HepG2 (cell line): ENCODE measurements around the gene SHOX. TPM values are rescaled to one million over a fixed set of nuclear protein-coding genes. Genes with fewer than 3 reads are reported as not detected.

Experiments used
- ATAC-seq: fragments of 200-7000 bp; cut with Tn5 transposase; 3 replicates; pipeline ENCODE4 v1.9.1; 2020; ENCODE audit warnings: mild to moderate bottlenecking, moderate library complexity
- BruUV-seq: library from RNA; stranded (reverse); fragments of 400-500 nt; replicated peaks from 2 replicates; lab custom pipeline; 2021; lab: Mats Ljungman, UMichigan
- CTCF ChIA-PET: fragments of 300-600 bp; formaldehyde crosslinking; extraction: SDS; loops from one replicate; lab custom pipeline; 2021; ENCODE audit warnings: low total read pairs, inconsistent platforms, low intra/inter-chr PET ratio; lab: Yijun Ruan, JAX
- POLR2A ChIA-PET: fragments of 350-600 bp; sonication (Branson Sonifier 250); formaldehyde crosslinking; loops from one replicate; lab custom pipeline; 2020; ENCODE audit warnings: antibody characterized with exemption, inconsistent platforms; lab: Yijun Ruan, JAX
- DNase-seq: peaks from one replicate; pipeline ENCODE4 v3.0.0-alpha.2; 2015; ENCODE audit warnings: low spot score
- FAIRE-seq: peaks from 3 replicates; lab custom pipeline; 2011; peaks lifted over from hg19 to GRCh38; lab: Jason Lieb, UNC
- H2AFZ ChIP-seq: one replicate; pipeline ENCODE4 v1.6.1; 2011; ENCODE audit warnings: low read length, inconsistent platforms
- H3K27ac ChIP-seq: fragments of 300-600 bp; 3 replicates; pipeline ENCODE4 v1.8.0; 2011; ENCODE audit warnings: mixed run types, mild to moderate bottlenecking, mixed read lengths, low read length, inconsistent platforms; ENCODE audit not compliant: insufficient read depth; ENCODE audit errors: extremely low read length
- H3K27me3 ChIP-seq, 2 experiments: fragments of 200-600 bp in 1 of 2; 2 replicates in 1 of 2; 3 replicates in 1 of 2; pipeline versions ENCODE4 v1.6.0 to v1.8.0; 2011; ENCODE audit warnings: low read length in 2 of 2, mild to moderate bottlenecking in 2 of 2, moderate library complexity in 2 of 2, inconsistent platforms in 1 of 2; ENCODE audit not compliant: insufficient read depth in 2 of 2, control insufficient read depth in 1 of 2
- H3K36me3 ChIP-seq, 2 experiments: fragments of 200-600 bp in 1 of 2; replicated peaks in 1 of 2; 2 replicates in 1 of 2; 3 replicates in 1 of 2; pipeline versions ENCODE4 v1.5.1 to v1.8.0; 2011; ENCODE audit warnings: low read length in 2 of 2, inconsistent platforms in 1 of 2; ENCODE audit not compliant: insufficient read depth in 2 of 2, control insufficient read depth in 1 of 2
- H3K4me1 ChIP-seq: 2 replicates; pipeline ENCODE4 v1.5.1; 2012; ENCODE audit warnings: low read length, inconsistent platforms; ENCODE audit not compliant: insufficient read depth
- H3K4me2 ChIP-seq: 2 replicates; pipeline ENCODE4 v1.6.0; 2011; ENCODE audit warnings: low read depth, low read length, inconsistent platforms
- H3K4me3 ChIP-seq, 3 experiments: fragments of 200-600 bp in 1 of 3; sonication (generic), shearing (Covaris generic) in 1 of 3; replicated peaks in 1 of 3; 2 replicates each; pipeline ENCODE4 v1.5.1; 2011 to 2016; ENCODE audit warnings: low read length in 3 of 3, inconsistent platforms in 2 of 3, low read depth in 2 of 3, mild to moderate bottlenecking in 2 of 3, control low read depth in 1 of 3, mixed read lengths in 1 of 3; ENCODE audit not compliant: insufficient read depth in 1 of 3
- H3K79me2 ChIP-seq: one replicate; pipeline ENCODE4 v1.6.1; 2011; ENCODE audit warnings: low read length, inconsistent platforms; ENCODE audit not compliant: insufficient read depth
- H3K9ac ChIP-seq: 2 replicates; pipeline ENCODE4 v1.6.0; 2011; ENCODE audit warnings: mild to moderate bottlenecking, low read depth, low read length, inconsistent platforms; ENCODE audit not compliant: insufficient read depth
- H3K9me3 ChIP-seq: 2 replicates; pipeline ENCODE4 v1.5.1; 2012; ENCODE audit warnings: mild to moderate bottlenecking, low read length
- H4K20me1 ChIP-seq: 2 replicates; pipeline ENCODE4 v1.6.0; 2011; ENCODE audit warnings: inconsistent platforms, mild to moderate bottlenecking, low read length, moderate library complexity; ENCODE audit not compliant: insufficient read depth
- ARNT ChIP-seq: fragments of 450-650 bp; IDR thresholded peaks from 2 replicates; pipeline ENCODE4 v1.6.1; 2017
- ATAD3A ChIP-seq: sonication (generic); formaldehyde crosslinking; IDR thresholded peaks from 2 replicates; pipeline ENCODE4 v1.4.0; 2020; ENCODE audit warnings: missing genetic modification reagents
- CBX1 ChIP-seq: IDR thresholded peaks from one replicate; pipeline ENCODE4 v1.6.1; 2016; ENCODE audit warnings: antibody characterized with exemption, low read depth
- HNF4A ChIP-seq: sonication (generic); formaldehyde crosslinking; IDR thresholded peaks from 2 replicates; pipeline ENCODE4 v1.4.0; 2020; ENCODE audit warnings: missing genetic modification reagents
- KMT2B ChIP-seq: IDR thresholded peaks from 2 replicates; pipeline ENCODE4 v1.6.1; 2016; ENCODE audit warnings: missing genetic modification reagents, missing compliant biosample characterization
- POLR2AphosphoS5 ChIP-seq: IDR thresholded peaks from 2 replicates; pipeline ENCODE4 v1.6.1; 2012; ENCODE audit warnings: low read depth, low read length
- RBAK ChIP-seq: sonication (generic); formaldehyde crosslinking; IDR thresholded peaks from 2 replicates; pipeline ENCODE4 v1.5.1; 2020; ENCODE audit warnings: mild to moderate bottlenecking, missing genetic modification reagents
- ZFP82 ChIP-seq: sonication (generic); formaldehyde crosslinking; IDR thresholded peaks from 2 replicates; pipeline ENCODE4 v1.5.1; 2020; ENCODE audit warnings: mild to moderate bottlenecking, missing genetic modification reagents, borderline replicate concordance
- ZNF260 ChIP-seq: sonication (generic); formaldehyde crosslinking; IDR thresholded peaks from 2 replicates; pipeline ENCODE4 v1.4.0; 2020; ENCODE audit warnings: missing genetic modification reagents, low read depth, mild to moderate bottlenecking, borderline replicate concordance
- ZNF556 ChIP-seq: sonication (generic); formaldehyde crosslinking; IDR thresholded peaks from 2 replicates; pipeline ENCODE4 v1.4.0; 2020; ENCODE audit warnings: mild to moderate bottlenecking, missing genetic modification reagents, borderline replicate concordance
- ZSCAN20 ChIP-seq: sonication (generic); formaldehyde crosslinking; IDR thresholded peaks from 2 replicates; pipeline ENCODE4 v1.4.0; 2020; ENCODE audit warnings: missing genetic modification reagents, mild to moderate bottlenecking, borderline replicate concordance
- WGBS: methylation state at CpG from one replicate; pipeline ENCODE4 v1.1.6; 2017; ENCODE audit warnings: low lambda C conversion rate; 5-methylcytosine and 5-hydroxymethylcytosine counted together
- in situ Hi-C: cut with HindIII; loops from 2 replicates; pipeline ENCODE4 v1.10.0; 2017; ENCODE audit warnings: low pct_unique_long_range_greater_than_20kb; ENCODE audit not compliant: extremely low pct_ligation_motif_present
- intact Hi-C: fragments of 100-400 bp; cut with micrococcal nuclease; formaldehyde crosslinking; loops from one replicate; pipeline ENCODE4 v1.10.0; 2022; ENCODE audit not compliant: unreplicated experiment
- polyA plus RNA-seq, 8 experiments: library from polyadenylated mRNA; depleted of rRNA in 3 of 8; stranded (reverse) in 7 of 8; unstranded in 1 of 8; fragments of >200 nt; fragmentation: Illumina TruSeq in 4 of 8; extraction: Trizol in 4 of 8; gene quantifications; 2 replicates each; pipeline versions ENCODE4 v1.2.1 to v1.2.3, GENCODE V29; 2011 to 2016; ENCODE audit warnings: low read depth in 4 of 8, missing spikeins in 1 of 8, mixed read lengths in 1 of 8; ENCODE audit not compliant: insufficient read depth in 1 of 8
- total RNA-seq, 5 experiments: library from RNA; depleted of rRNA; stranded (reverse); fragments of >200 nt; fragmentation: Illumina TruSeq; extraction: Trizol; gene quantifications; 2 replicates each; pipeline ENCODE4 v1.2.3, GENCODE V29; 2016; ENCODE audit warnings: low read depth in 1 of 5
- TF ChIP-seq, protein P1 (sequence below): sonication (generic); formaldehyde crosslinking; IDR thresholded peaks from 2 replicates; pipeline ENCODE4 v1.4.0; 2020; ENCODE audit warnings: missing genetic modification reagents; ENCODE audit errors: not compliant biosample characterization
- TF ChIP-seq, protein P2 (sequence below): sonication (generic); formaldehyde crosslinking; IDR thresholded peaks from 2 replicates; pipeline ENCODE4 v1.4.0; 2020; ENCODE audit warnings: missing genetic modification reagents
- TF ChIP-seq, protein P3 (sequence below): sonication (generic); formaldehyde crosslinking; IDR thresholded peaks from 2 replicates; pipeline ENCODE4 v1.9.0; 2022; ENCODE audit warnings: missing genetic modification reagents, mild to moderate bottlenecking, borderline replicate concordance

Gene SHOX
- total and polyA plus RNA-seq, 2 of the 13 experiments (the other 11 are each of a cell fraction or from before 2014, with no cell fraction given) = not detected

DNA sequence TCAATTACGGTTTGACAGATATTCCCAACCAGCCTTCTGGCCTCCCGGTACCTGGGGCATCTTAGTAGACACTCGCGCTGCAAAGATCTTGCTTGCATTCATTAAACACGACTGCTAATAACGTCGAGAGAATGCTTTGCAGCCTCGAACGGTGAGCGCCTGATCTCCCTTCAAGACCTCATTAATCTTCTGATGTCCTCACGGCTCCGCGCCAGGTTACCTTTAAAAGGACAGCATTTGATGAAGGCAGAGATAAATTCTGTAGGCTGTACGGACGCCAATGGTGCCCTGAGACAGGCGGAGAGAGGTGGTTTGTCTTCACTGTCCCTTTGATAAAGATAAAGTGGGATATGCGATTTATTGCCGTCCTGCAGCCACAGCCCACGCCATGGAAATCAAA lies 64.2 kb downstream of the SHOX start (continued):
- TF ChIP-seq KMT2B = no peak
- TF ChIP-seq, all 625 proteins: peak for 0

DNA sequence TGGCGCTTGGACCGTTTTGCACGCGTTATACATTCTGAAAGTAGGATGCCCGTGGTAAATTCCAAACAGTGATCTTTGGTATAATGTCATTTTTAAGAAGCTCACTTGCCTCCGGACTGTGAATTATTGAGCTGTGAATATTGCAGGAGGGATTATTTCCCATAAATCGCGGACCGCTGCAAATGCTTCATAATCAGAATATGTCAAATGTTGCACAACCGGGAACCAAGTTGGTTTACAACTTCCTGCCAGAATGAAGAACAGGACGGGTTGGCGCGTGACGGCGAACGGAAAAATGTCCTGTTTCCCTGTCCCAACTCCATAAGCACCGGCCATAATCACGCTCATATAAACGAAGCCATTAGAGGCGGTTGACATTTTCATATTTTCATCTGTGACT lies 67.6 kb downstream of the SHOX start:
- H3K4me2 ChIP-seq = no peak overlapping the region
- ATAC-seq = no peak
- no peaks in the 10 kb centered on the region for H3K27me3 ChIP-seq
- ChIA-PET POLR2A (no interaction called here), CTCF (no interaction called here)
- H3K9ac ChIP-seq = no peak overlapping the region
- FAIRE-seq = no peak
- no peak for DNase-seq
- no peak overlapping the region for H2AFZ ChIP-seq
- WGBS = 75% methylated on average over 20 of the region's 20 CpGs
- no peaks in the 10 kb centered on the region for H3K36me3 ChIP-seq
- in situ Hi-C loops = no loop called here
- TF ChIP-seq POLR2AphosphoS5 (no peak), ZNF260 (CRISPR knock-in tag) (no peak), ARNT (no peak), ZNF556 (CRISPR knock-in tag) (no peak), ATAD3A (no peak), ZFP82 (no peak), HNF4A (CRISPR knock-in tag) (no peak), ZSCAN20 (CRISPR knock-in tag) (no peak), RBAK (CRISPR knock-in tag) (no peak), CBX1 (no peak)
- TF ChIP-seq, protein P1, sequence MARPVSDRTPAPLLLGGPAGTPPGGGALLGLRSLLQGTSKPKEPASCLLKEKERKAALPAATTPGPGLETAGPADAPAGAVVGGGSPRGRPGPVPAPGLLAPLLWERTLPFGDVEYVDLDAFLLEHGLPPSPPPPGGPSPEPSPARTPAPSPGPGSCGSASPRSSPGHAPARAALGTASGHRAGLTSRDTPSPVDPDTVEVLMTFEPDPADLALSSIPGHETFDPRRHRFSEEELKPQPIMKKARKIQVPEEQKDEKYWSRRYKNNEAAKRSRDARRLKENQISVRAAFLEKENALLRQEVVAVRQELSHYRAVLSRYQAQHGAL (CRISPR knock-in tag) = no peak
- TF ChIP-seq, protein P2, sequence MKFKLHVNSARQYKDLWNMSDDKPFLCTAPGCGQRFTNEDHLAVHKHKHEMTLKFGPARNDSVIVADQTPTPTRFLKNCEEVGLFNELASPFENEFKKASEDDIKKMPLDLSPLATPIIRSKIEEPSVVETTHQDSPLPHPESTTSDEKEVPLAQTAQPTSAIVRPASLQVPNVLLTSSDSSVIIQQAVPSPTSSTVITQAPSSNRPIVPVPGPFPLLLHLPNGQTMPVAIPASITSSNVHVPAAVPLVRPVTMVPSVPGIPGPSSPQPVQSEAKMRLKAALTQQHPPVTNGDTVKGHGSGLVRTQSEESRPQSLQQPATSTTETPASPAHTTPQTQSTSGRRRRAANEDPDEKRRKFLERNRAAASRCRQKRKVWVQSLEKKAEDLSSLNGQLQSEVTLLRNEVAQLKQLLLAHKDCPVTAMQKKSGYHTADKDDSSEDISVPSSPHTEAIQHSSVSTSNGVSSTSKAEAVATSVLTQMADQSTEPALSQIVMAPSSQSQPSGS (CRISPR knock-in tag) = no peak
- TF ChIP-seq, protein P3, sequence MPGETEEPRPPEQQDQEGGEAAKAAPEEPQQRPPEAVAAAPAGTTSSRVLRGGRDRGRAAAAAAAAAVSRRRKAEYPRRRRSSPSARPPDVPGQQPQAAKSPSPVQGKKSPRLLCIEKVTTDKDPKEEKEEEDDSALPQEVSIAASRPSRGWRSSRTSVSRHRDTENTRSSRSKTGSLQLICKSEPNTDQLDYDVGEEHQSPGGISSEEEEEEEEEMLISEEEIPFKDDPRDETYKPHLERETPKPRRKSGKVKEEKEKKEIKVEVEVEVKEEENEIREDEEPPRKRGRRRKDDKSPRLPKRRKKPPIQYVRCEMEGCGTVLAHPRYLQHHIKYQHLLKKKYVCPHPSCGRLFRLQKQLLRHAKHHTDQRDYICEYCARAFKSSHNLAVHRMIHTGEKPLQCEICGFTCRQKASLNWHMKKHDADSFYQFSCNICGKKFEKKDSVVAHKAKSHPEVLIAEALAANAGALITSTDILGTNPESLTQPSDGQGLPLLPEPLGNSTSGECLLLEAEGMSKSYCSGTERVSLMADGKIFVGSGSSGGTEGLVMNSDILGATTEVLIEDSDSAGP (CRISPR knock-in tag) = no peak
- H3K27ac ChIP-seq = no peak overlapping the region
- no TSS peak for BruUV-seq
- H3K9me3 ChIP-seq = no peaks in the 10 kb centered on the region
- no peaks in the 10 kb centered on the region for H4K20me1 ChIP-seq
- no peaks in the 10 kb centered on the region for H3K79me2 ChIP-seq
- H3K4me1 ChIP-seq = no peaks in the 10 kb centered on the region
- no peak overlapping the region for H3K4me3 ChIP-seq
- intact Hi-C loops = no loop called here
